ENCODE results near the gene ASIC4. TPM values are rescaled to one million over a fixed set of nuclear protein-coding genes. Genes with fewer than 3 reads are reported as not detected.

Gene ASIC4
- total and polyA plus RNA-seq, 9 of the 15 experiments (the other 6 are each of a cell fraction or from before 2014, with no cell fraction given): 0.07 to 19.2 (median 4.8) TPM

DNA sequence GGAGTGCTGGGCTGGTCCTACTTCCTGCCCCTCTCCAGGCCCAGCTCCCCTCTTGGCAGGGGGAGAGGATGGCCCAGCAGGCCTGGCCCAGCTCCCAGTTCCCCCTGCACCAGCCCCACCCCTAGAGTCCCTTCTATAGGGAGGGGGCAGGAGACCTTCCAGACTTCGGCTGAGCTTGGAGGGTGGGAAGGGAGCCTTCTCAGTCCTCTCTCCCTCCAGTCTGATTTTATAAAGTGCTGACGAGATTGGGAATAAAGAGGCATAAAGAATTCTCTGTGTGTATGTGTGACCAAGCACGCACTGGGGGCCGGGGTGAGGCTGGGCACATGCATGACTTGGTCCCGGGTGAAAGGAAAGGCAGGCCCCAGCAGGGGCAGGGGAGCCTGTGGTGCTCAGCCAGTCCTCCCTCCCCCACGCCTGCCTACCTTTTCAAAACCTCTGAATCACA, 24.2 kb downstream of the ASIC4 start (continued):
- TF ChIP-seq HDAC3 (IDR thresholded peaks at IDR 0.05; ENCODE audit: borderline replicate concordance, partially characterized antibody) (no peak), NR4A1 (CRISPR knock-in tag; IDR thresholded peaks at IDR 0.05) (no peak), NR4A1 (tag; IDR thresholded peaks at IDR 0.05) (no peak), SRSF1 (IDR thresholded peaks at IDR 0.05; ENCODE audit: low read depth, low read length) (no peak), NR1H2 (CRISPR knock-in tag; IDR thresholded peaks at IDR 0.05) (no peak), ZNF707 (CRISPR knock-in tag; conservative IDR thresholded peaks at IDR 0.05) (no peak), ARID1B (IDR thresholded peaks at IDR 0.05) (no peak), ILK (tag; IDR thresholded peaks at IDR 0.05; ENCODE audit: borderline replicate concordance, low read depth) (no peak), ZNF316 (IDR thresholded peaks at IDR 0.05) (no peak), BHLHE40 (IDR thresholded peaks at IDR 0.05; ENCODE audit: low read length) (no peak)
- TF ChIP-seq, protein P1, sequence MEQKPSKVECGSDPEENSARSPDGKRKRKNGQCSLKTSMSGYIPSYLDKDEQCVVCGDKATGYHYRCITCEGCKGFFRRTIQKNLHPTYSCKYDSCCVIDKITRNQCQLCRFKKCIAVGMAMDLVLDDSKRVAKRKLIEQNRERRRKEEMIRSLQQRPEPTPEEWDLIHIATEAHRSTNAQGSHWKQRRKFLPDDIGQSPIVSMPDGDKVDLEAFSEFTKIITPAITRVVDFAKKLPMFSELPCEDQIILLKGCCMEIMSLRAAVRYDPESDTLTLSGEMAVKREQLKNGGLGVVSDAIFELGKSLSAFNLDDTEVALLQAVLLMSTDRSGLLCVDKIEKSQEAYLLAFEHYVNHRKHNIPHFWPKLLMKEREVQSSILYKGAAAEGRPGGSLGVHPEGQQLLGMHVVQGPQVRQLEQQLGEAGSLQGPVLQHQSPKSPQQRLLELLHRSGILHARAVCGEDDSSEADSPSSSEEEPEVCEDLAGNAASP (IDR thresholded peaks at IDR 0.05): no peak
- TF ChIP-seq, protein P2, sequence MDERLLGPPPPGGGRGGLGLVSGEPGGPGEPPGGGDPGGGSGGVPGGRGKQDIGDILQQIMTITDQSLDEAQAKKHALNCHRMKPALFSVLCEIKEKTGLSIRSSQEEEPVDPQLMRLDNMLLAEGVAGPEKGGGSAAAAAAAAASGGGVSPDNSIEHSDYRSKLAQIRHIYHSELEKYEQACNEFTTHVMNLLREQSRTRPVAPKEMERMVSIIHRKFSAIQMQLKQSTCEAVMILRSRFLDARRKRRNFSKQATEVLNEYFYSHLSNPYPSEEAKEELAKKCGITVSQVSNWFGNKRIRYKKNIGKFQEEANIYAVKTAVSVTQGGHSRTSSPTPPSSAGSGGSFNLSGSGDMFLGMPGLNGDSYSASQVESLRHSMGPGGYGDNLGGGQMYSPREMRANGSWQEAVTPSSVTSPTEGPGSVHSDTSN (CRISPR knock-in tag; IDR thresholded peaks at IDR 0.05; ENCODE audit: low read depth): no peak
- TF ChIP-seq, protein P2 (tag; conservative IDR thresholded peaks at IDR 0.05; ENCODE audit: low read depth): no peak
- TF ChIP-seq, protein P3, sequence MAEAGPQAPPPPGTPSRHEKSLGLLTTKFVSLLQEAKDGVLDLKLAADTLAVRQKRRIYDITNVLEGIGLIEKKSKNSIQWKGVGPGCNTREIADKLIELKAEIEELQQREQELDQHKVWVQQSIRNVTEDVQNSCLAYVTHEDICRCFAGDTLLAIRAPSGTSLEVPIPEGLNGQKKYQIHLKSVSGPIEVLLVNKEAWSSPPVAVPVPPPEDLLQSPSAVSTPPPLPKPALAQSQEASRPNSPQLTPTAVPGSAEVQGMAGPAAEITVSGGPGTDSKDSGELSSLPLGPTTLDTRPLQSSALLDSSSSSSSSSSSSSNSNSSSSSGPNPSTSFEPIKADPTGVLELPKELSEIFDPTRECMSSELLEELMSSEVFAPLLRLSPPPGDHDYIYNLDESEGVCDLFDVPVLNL (CRISPR knock-in tag; IDR thresholded peaks at IDR 0.05; ENCODE audit: low read depth): no peak
- TF ChIP-seq, protein P4, sequence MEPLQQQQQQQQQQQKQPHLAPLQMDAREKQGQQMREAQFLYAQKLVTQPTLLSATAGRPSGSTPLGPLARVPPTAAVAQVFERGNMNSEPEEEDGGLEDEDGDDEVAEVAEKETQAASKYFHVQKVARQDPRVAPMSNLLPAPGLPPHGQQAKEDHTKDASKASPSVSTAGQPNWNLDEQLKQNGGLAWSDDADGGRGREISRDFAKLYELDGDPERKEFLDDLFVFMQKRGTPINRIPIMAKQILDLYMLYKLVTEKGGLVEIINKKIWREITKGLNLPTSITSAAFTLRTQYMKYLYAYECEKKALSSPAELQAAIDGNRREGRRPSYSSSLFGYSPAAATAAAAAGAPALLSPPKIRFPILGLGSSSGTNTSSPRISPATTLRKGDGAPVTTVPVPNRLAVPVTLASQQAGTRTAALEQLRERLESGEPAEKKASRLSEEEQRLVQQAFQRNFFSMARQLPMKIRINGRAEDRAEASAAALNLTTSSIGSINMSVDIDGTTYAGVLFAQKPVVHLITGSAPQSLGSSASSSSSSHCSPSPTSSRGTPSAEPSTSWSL (CRISPR knock-in tag; IDR thresholded peaks at IDR 0.05; ENCODE audit: borderline replicate concordance): no peak

Measured in K562 (cell line).